HG03442 (cell line): ENCODE data around the gene ST6GALNAC1.

Source experiments
- ATAC-seq: cut with Tn5 transposase; IDR thresholded peaks from one replicate; pipeline ENCODE4 v1.9.1; 2021; ENCODE audit warnings: mild to moderate bottlenecking, moderate library complexity; ENCODE audit not compliant: unreplicated experiment

The ST6GALNAC1 gene, protein sequence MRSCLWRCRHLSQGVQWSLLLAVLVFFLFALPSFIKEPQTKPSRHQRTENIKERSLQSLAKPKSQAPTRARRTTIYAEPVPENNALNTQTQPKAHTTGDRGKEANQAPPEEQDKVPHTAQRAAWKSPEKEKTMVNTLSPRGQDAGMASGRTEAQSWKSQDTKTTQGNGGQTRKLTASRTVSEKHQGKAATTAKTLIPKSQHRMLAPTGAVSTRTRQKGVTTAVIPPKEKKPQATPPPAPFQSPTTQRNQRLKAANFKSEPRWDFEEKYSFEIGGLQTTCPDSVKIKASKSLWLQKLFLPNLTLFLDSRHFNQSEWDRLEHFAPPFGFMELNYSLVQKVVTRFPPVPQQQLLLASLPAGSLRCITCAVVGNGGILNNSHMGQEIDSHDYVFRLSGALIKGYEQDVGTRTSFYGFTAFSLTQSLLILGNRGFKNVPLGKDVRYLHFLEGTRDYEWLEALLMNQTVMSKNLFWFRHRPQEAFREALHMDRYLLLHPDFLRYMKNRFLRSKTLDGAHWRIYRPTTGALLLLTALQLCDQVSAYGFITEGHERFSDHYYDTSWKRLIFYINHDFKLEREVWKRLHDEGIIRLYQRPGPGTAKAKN

DNA sequence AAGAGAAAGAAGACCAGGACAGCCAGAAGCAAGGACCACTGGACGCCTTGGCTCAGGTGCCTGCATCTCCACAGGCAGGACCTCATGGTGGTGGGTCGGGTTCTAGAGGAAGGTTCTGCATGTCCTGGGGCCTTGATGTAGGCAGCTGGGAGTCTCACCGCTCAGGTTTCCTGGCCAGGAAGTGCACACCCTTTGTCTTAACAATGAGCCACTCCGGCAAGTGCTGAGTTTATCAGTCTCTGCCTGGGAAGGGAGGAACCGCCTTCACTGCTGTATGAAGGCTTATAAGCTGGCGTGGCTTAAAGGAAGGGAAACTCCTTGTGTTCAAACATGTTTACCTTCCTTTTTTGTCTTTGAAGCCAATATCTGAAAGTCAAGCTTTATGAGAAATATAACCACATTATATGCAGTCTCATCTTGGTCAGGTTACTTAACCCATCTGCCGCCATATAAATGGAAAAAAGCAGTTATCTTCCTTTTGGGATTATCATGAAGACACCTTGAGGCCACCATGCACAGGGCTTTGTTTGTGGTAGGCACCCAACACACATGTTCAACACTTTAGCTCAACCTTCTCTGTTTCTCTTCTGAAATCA lies at the start of gene ST6GALNAC1:
Gene ST6GALNAC1 (minus strand): TSS at position 205 of the 596 bp plus-strand sequence. CDS start 119 bp downstream, at position 86.
- ATAC-seq, result no peak

DNA sequence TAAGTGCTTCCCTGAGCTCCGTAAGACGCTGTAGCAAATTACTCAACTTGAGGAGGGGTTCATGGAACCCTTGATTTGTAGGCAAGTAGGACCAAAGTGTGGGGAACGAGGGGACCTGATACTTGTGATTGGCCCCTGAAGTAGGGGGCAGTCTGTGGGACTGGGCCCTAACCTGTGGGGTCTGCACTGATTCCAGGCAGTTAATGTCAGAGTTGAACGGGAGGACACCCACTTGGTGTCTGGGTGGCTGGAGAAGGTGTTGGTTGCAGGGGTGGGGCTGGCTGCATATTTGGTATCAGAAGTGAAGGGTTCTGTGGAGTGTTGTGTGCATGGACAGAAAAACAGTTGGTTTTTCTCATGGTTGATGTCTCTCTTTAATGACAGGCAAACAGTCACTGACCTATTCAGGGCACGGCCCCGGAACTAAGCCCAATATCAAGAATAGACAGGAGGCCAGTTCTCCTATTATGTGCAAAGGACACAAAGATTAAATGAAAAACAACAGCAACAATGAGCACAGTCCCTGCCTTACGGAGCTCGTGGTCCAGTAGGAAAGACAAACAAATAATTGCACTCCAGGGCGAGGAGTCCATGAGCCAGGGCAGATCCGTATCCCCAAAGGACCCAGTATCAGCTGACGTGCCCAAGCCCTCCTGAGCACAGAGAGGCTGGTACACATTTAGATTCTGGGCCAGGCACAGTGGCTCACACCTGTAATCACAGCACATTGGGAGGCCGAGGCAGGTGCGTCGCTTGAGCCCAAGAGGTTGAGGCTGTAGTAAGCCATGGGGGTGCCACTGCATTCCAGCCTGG lies 48.0 kb upstream of the ST6GALNAC1 start:
- no peak for ATAC-seq

DNA sequence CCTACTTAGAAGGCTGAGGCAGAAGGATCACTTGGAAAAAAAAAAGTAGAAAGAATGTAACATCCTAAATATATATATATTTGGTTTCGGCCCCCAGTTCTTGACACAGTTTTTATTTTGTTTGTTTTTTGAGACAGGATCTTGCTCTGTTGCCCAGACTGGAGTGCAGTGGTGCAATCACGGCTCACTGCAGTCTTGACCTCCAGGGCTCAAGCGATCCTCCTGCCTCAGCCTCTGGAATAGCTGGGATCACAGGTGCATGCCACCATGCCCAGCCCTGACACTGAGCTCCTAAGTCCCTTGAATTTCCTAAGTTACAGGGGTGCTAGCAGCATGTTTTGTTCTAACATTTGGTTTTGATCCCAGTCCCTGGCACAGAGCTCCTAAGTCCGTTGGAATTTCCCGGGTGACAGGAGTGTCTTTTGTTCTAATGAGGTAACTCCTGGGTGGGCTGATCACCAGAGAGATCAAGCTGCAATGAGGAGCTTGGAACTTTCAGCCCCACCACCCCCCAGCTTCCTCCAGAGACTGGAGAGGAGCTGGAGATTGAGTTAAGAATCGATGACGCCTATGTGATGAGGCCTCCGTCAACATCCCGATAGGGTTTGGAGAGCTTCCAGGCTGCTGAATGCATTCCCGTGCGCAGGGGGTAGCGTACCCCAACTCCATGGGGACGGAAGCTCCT lies 47.2 kb upstream of the ST6GALNAC1 start:
- no peak for ATAC-seq

DNA sequence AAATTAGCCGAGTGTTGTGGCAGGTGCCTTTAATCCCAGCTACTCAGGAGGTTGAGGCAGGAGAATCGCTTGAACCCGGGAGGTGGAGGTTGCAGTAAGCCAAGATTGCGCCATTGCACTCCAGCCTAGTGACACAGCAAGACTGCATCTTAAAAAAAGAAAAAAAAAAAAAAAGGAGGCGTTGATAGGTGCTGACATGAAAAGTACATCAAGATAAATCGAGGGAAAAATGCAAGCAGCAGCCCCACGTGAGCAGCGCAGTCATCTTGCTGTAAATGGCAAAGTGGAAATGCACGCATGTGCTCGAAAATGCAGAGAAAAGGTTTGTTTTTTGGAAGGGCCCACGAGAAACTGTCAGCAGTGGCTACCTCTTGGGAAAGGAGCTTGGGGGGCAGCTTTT lies 46.3 kb upstream of the ST6GALNAC1 start:
- no peak for ATAC-seq

DNA sequence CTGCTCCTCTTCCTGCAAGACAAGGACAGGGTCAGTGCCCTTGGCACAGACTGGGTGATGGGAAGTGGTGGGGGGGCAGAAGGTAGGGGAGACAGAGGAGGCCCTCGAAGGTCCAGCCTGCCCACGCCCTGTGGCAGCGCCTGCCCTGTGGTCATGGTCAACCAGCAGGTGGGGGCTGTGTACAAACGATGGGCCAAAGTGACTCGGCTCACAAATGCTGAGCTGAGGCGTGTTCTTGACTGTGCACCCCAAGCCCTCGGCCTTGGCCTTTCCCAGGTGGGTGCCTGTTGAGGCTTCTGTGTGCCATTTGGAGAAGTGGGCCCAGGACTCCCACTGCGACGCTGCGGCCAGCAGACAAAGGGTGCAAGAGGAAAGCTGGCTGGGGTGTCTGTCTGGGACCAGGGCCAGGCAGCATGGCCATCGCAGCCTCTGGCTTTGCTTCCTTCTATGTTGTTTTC lies 44.6 kb upstream of the ST6GALNAC1 start:
- ATAC-seq, result no peak

DNA sequence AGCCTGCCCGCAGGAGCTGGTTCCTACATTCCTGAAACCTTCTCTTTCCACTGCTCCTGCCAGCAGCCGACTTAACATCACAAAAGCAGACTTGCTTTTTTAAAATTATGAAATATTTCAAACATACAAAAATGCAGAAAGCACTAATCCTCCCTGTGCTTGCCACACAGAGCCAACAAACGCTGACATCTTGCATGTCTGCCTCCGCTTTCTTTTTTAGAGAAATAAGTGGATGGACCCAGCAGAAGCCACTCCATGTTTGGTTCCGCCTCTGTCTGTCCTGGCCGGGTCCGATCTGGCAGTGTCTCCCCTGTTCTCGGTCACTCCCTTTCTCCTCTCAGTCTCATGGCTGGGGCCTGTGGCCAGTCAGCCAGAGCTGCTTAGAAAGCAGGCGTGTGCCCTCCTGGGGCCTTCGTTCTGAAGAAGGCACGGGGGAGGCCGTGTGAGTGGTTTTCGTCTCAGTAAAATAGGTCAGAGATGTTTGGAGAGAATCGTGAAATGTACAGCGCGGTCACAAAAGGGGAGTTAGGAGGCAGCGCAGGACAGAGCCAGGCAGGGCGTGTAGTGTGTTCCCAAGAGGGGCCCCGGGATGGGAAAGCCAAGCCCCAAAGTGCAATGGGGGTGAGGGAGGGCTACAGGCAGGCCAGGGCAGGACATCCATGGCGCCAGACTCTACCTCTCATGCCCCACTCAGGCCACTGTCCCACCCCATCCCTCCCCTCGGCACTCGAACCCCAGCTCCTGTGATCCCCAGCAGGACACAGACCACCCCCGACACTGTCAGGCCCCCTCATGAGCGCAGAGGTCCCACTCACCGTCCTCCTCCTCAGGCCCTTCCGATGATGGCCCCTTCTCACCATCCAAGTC lies 44.0 kb upstream of the ST6GALNAC1 start:
- ATAC-seq, result no peak

DNA sequence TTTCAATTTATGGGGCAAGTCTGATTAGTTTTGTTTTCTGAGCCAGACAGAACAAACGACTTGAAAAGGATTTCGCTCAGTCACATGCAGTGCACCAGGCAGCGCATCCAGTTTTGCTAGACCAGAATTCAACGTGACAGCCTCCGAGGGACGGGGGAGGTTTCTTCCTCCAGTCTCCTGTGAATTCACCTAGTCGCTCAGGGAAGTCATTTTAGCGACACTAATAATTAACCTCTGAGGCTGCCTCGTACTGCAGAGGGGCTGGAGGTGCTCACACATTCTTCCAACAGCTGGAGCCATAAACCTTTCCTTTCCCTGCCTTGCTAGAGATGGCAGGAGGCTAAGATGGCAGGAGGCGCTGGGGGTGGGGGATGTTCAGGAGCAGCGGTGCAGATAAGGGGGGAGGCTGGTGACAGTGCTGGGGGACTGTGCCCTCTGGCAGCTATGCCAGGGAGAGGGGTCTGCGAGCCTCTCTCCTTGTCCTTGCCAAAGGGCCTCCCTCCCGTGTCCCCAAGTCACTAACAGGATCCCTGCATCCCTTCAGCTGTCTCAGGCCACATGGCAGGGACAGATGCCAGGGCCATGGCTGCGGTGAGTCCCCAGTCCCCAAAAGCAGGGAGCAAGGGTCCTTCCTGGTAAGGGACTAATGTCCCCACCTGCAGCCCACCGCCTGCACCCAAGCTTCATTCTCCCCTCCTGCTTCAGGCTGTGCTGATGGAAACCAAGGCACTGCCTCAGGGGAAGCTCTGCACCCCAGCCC lies 43.2 kb upstream of the ST6GALNAC1 start:
- no peak for ATAC-seq

DNA sequence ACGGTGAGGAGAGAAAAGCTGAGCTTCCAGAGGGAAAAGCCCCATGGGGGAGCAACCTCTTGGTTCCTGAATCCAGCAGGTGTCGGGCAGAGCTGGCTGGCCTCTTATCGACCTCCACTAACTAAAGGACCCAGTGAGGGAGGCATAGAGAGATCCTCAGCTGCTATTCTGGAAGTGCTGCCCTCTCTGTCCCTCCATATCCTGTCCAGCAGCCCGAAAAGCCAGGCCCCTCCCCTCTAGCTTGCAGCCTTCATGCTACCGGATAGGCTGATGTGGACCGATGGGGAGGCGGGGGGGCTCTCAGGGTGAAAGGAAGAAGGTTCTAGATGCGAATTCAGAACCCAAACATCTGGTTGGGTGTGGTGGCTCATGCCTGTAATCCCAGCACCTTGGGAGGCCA lies 42.3 kb upstream of the ST6GALNAC1 start:
- ATAC-seq, result no peak

DNA sequence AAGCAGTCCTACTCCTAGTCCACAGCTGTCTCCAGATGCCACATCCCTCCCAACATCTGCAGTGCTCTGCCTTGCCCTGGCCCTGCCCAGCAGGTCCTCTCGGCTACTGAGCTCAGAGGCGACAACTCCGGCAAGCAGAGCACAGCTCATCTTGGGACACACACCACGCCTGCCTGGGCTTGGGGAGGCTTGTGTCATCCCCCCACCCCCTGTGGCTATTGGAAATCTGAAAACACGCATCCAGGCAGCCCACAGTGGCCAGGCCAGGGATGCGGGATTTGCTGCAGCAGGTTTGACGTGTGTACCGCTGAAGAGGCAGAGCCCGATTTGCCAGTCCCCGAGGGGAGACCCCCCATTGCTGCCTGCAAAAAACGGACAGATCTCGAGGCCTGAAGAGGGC lies 41.8 kb upstream of the ST6GALNAC1 start:
- no peak for ATAC-seq

DNA sequence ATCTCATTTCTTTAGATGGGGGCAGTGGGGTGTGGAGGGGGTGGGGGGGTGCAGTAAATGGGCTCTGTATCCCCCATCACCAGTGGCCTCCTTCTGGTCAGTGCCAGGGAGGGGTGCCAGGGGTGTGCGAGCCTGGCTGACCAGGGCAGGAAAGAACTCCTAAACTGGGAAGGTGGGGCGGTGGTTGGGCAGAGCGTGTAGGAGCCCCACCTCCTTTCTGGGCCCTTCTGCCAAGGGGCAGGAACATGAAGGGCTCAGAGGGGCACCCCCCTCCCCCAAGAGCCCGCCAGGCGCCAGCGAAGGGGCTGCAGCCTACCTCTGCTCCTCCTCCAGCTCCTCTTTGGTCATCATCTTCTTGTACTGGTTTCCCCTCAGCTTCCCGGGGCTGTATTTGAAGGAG lies 41.2 kb upstream of the ST6GALNAC1 start:
- ATAC-seq, result no peak

DNA sequence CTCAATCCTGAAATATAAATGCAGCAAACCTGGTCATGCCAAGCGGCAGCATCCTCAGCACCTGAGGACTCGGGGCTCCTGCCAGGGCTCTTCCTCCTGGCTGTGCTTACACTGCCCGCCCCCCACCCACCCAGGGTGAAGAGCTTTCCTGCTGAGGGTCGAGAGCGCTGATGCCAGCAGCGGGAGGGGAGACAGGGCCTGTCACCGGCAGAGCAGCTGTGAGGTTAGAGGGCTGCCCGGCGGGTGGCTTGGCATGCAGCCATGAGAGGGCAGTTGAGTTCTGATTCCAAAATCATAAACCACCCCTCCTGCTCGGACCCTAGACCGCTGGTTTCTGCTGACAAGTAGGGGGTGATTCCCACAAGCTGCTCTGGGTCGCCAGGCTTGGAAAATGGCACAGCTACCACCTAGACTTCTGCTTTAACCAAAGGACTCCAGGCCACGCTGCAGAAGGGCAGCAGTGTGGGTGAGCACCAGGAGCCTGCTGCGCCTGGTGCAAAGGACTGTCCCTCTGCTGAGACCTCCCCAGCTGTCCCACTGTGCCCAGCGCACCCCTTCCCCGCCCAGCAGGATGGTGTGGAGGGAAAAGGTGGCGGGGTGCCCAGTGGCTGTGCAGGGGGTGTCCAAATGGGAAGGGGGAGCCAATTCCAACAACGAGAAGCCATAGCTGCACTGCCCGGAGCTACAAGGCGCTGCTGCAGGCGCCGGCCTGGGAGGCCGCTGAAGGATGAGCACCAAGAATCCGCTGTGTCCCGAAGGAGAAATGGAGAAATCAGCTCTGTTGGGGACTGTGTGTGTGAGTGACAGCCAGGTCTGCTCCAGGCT lies 40.6 kb upstream of the ST6GALNAC1 start:
- no peak for ATAC-seq

DNA sequence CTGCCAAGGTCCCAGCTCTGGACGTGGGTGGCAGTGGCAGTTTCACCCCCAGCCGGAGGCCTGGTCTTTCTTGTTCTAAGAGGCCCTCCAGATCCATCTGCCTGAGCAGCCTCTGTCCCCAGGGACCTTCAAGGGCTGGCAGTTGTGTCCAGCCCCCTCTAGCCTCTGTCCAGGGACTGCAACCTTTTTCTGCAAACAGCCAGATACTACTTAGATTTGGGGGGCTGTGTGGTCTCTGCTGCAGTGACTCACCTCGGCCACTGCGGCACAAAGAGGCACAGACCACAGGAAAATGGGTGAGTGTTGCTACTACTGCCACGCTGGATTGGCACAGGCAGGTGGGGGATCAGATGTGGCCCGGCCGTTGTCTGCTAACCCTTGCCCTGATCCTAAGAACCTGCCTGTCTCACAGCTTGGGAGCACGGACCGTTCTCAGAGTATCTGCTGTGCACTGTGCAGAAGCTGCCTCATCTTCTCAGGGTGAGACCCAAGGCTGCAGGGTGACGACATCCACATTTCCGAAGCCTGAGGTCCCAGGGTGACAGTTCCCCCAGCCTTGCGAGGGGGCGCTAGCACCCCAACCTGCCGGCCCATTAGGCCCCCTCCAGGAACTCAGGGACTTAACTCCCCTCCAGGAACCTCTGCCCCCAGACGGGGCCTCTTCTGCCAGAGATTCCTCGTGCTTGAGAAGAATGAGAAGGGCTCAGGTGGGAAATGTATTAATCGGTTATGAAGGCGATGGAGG lies 39.6 kb upstream of the ST6GALNAC1 start:
- no peak for ATAC-seq

DNA sequence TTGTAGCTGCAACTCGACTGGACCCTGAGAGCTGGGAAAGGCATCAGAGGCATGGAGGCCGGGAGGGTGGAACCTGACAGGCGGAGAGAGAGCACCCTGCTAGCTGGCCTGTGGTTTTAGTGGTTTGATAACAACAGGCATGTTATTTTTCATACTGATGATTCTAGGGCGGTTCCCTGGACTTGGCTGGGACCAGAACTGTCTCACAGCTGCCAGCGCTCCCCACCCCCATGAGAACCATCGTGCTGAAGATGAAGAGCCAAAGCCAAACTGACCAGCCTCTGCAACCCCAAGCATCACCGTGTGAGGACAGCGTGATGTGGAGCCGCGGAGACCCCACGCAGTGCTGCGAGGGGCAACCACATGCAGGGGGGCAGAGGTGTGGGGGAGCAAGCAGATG lies 38.7 kb upstream of the ST6GALNAC1 start:
- ATAC-seq, result no peak

DNA sequence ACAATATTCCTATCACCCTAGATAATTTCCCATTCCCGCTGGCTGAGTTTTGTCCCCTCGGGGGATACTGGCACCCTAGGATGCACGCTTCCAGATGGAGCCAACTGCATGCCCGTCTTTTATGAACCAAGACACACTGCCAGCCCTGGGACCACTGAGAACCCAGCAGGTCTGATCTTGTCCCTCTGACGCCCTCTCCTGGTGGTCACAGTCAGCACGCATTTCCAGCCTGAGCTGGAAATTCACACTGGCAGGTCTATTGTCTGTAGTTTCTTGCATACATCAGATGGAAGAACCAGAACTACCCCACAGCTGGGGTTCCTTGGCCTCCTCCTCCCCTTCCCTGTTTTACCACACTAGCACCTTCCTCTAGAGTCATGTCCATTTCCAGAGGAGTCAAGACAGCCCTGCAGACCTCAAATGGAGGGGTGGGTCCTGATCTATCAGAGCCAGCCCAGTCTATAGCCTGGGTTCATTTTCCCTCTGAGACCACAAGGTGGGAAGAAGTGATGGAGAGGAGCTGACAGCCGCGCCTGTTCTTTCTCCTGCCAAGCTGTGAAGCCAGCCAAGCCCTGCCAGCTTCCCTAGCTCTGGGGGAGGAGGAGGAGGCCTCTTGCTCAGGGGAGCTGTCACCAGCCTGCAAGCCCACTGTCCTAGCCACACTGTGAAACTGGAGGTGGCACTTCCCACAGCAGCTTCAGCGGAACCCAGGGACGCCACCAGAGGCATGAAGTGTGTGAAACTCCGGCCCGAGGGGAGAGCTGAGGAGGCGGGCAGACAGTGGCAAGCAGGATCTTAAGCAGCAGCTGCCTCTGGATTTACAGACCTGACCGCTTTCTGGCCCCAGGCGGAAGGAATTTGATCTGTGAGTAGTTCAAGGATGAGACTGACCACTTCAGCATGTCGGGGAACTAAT lies 37.9 kb upstream of the ST6GALNAC1 start:
- ATAC-seq, result no peak

DNA sequence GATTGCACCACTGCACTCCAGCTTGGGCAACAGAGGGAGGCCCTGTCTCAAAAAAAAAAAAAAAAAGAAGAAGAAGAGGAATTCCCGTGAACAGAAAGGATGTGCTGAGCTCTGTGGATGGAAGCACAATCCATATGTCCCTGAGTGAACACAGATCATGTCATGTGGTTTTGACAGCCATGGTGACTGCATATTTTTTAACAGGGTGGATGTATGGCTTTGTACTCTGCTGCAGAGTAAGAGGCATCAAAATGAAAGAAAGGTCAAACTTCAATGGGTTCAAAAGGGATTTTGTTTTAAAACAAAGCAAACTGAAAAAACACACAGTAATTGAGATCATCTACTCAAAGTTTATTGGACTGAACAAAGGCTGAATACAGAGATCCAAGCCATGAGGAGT lies 35.7 kb upstream of the ST6GALNAC1 start:
- ATAC-seq, result no peak

DNA sequence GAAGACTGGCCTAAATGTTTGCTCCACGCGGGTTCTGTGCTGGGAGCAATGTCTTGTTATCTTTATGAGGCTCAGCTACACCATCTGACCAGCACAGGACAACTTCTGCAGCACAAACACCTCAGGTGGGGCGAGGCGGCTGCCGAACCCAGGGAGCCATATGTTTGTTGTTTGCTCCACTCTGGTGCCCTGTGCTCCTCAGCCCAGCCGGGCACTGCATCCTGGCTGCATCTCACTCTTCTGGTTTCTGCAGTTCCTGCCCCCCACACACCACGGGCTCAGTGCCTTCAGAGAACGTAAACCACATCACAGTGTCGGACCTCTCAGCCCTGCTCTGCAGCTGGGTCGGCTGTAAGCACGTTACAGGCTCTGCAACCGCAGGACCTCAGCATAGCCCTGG lies 34.8 kb upstream of the ST6GALNAC1 start:
- ATAC-seq, result no peak
